ENCODE results near the gene BOD1L1.
"Not testable (repeated sequence)": the region's sequence is repeated elsewhere in the genome, so short reads cannot be mapped to it uniquely, and the experiment has no call there.

BOD1L1 gene

GRCh38 chr4:13618212-13618806 lies 9.2 kb downstream of the BOD1L1 start:
- DNase-seq = no peak

GRCh38 chr4:13617801-13618200 lies 9.7 kb downstream of the BOD1L1 start:
- no peak for DNase-seq

GRCh38 chr4:13616597-13616996 lies 10.9 kb downstream of the BOD1L1 start:
- no peak for DNase-seq

- no peak for DNase-seq
Measured at GRCh38 chr4:13615161-13615560, 12.4 kb downstream of the BOD1L1 start.

- no peak for DNase-seq
Measured at GRCh38 chr4:13612569-13612968, 15.0 kb downstream of the BOD1L1 start.

- no peak for DNase-seq
Measured at GRCh38 chr4:13611283-13611842, 16.2 kb downstream of the BOD1L1 start.

GRCh38 chr4:13605330-13605729 lies 22.2 kb downstream of the BOD1L1 start:
- DNase-seq = no peak

GRCh38 chr4:13601848-13602247 lies 25.7 kb downstream of the BOD1L1 start:
- DNase-seq = no peak

- no peak for DNase-seq
Measured at GRCh38 chr4:13601048-13601447, 26.5 kb downstream of the BOD1L1 start.

GRCh38 chr4:13599159-13599558 lies 28.4 kb downstream of the BOD1L1 start:
- no peak for DNase-seq

GRCh38 chr4:13597604-13598003 lies 29.9 kb downstream of the BOD1L1 start:
- no peak for DNase-seq

- DNase-seq = no peak
Measured at GRCh38 chr4:13597141-13597540, 30.4 kb downstream of the BOD1L1 start.

- DNase-seq = no peak
Measured at GRCh38 chr4:13592220-13592619, 35.3 kb downstream of the BOD1L1 start.

GRCh38 chr4:13590766-13591165 lies 36.8 kb downstream of the BOD1L1 start:
- no peak for DNase-seq

GRCh38 chr4:13588954-13589353 lies 38.6 kb downstream of the BOD1L1 start:
- no peak for DNase-seq

GRCh38 chr4:13584481-13584880 lies 43.0 kb downstream of the BOD1L1 start:
- no peak for DNase-seq

- no peak for DNase-seq
Measured at GRCh38 chr4:13580036-13580435, 47.5 kb downstream of the BOD1L1 start.

GRCh38 chr4:13577660-13578059 lies 49.9 kb downstream of the BOD1L1 start:
- DNase-seq = no peak

- DNase-seq = no peak
Measured at GRCh38 chr4:13570916-13571315, 56.6 kb downstream of the BOD1L1 start.

GRCh38 chr4:13567125-13567524 lies 60.4 kb downstream of the BOD1L1 start:
- DNase-seq = no peak

GRCh38 chr4:13562876-13563275 lies 64.6 kb downstream of the BOD1L1 start:
- DNase-seq = no peak

GRCh38 chr4:13561673-13562072 lies 65.9 kb downstream of the BOD1L1 start:
- DNase-seq = no peak

- not testable (repeated sequence) for DNase-seq
Measured at GRCh38 chr4:13560111-13560510, 67.4 kb downstream of the BOD1L1 start.

GRCh38 chr4:13559413-13559812 lies 68.1 kb downstream of the BOD1L1 start:
- no peak for DNase-seq

GRCh38 chr4:13558881-13559280 lies 68.6 kb downstream of the BOD1L1 start:
- no peak for DNase-seq

Measured in NCI-H2029 treated with DMSO at 0.1 percent for 48 hours (cell line).